Mesenchymal stem cell (in vitro differentiated cells and primary cell): Measurements from ENCODE around the gene CERS6.

Experiments
- DNase-seq: peaks from one replicate; pipeline ENCODE4 v3.0.0-alpha.2; 2013
- H2AFZ ChIP-seq: one replicate; pipeline ENCODE4 v1.6.1; 2013; ENCODE audit warnings: low read depth, mild to moderate bottlenecking, control low read depth, inconsistent platforms, low read length, moderate library complexity
- H2AK5ac ChIP-seq: 2 replicates; pipeline ENCODE4 v1.6.1; 2013; ENCODE audit warnings: low read length, moderate library complexity, mild to moderate bottlenecking, inconsistent platforms; ENCODE audit not compliant: severe bottlenecking
- H2BK120ac ChIP-seq: one replicate; pipeline ENCODE4 v1.6.1; 2013; ENCODE audit warnings: low read depth, mild to moderate bottlenecking, inconsistent platforms, low read length, moderate library complexity
- H2BK12ac ChIP-seq, 2 experiments: one replicate each; pipeline ENCODE4 v1.6.1; 2013; ENCODE audit warnings: inconsistent platforms in 2 of 2, low read length in 2 of 2, mild to moderate bottlenecking in 2 of 2, moderate library complexity in 2 of 2, control low read depth in 1 of 2
- H2BK15ac ChIP-seq: one replicate; pipeline ENCODE4 v1.6.1; 2013; ENCODE audit warnings: mild to moderate bottlenecking, low read depth, inconsistent platforms; ENCODE audit not compliant: poor library complexity, severe bottlenecking
- H2BK5ac ChIP-seq: 2 replicates; pipeline ENCODE4 v1.6.1; 2013; ENCODE audit warnings: low read depth, mild to moderate bottlenecking, low read length, control low read depth, inconsistent platforms; ENCODE audit not compliant: poor library complexity, severe bottlenecking
- H3K14ac ChIP-seq, 2 experiments: one replicate each; pipeline ENCODE4 v1.6.1; 2013; ENCODE audit warnings: inconsistent platforms in 2 of 2, low read length in 2 of 2, control low read depth in 1 of 2, mild to moderate bottlenecking in 1 of 2, moderate library complexity in 1 of 2
- H3K18ac ChIP-seq, 2 experiments: one replicate each; pipeline ENCODE4 v1.6.1; 2013; ENCODE audit warnings: inconsistent platforms in 2 of 2, low read length in 2 of 2, control low read depth in 1 of 2, low read depth in 1 of 2, mild to moderate bottlenecking in 1 of 2
- H3K23ac ChIP-seq, 2 experiments: one replicate each; pipeline ENCODE4 v1.6.1; 2013; ENCODE audit warnings: inconsistent platforms in 2 of 2, low read length in 2 of 2, mild to moderate bottlenecking in 2 of 2, moderate library complexity in 2 of 2, control low read depth in 1 of 2
- H3K27ac ChIP-seq: 2 replicates; pipeline ENCODE4 v1.5.1; 2013; ENCODE audit warnings: mild to moderate bottlenecking, moderate library complexity, low read length, control low read depth, inconsistent platforms; ENCODE audit not compliant: poor library complexity, severe bottlenecking
- H3K27me3 ChIP-seq, 2 experiments: 2 replicates each; pipeline versions ENCODE4 v1.6.1 to v1.7.0; 2013; ENCODE audit warnings: low read length in 2 of 2, mild to moderate bottlenecking in 2 of 2, moderate library complexity in 2 of 2, control low read depth in 1 of 2, inconsistent platforms in 1 of 2; ENCODE audit not compliant: control insufficient read depth in 1 of 2, insufficient read depth in 1 of 2
- H3K36me3 ChIP-seq, 2 experiments: 2 replicates each; pipeline versions ENCODE4 v1.6.1 to v1.7.0; 2013; ENCODE audit warnings: low read length in 2 of 2, control low read depth in 1 of 2, inconsistent platforms in 1 of 2, low read depth in 1 of 2, mild to moderate bottlenecking in 1 of 2; ENCODE audit not compliant: insufficient read depth in 2 of 2, control insufficient read depth in 1 of 2
- H3K4ac ChIP-seq, 2 experiments: one replicate each; pipeline ENCODE4 v1.6.1; 2013; ENCODE audit warnings: inconsistent platforms in 2 of 2, low read length in 2 of 2, mild to moderate bottlenecking in 2 of 2, moderate library complexity in 2 of 2, control low read depth in 1 of 2, low read depth in 1 of 2
- H3K4me1 ChIP-seq: 2 replicates; pipeline ENCODE4 v1.6.1; 2013; ENCODE audit warnings: low read depth, low read length, control low read depth; ENCODE audit not compliant: control insufficient read depth, insufficient read depth
- H3K4me2 ChIP-seq: 2 replicates; pipeline ENCODE4 v1.6.1; 2013; ENCODE audit warnings: low read length, mild to moderate bottlenecking, inconsistent platforms; ENCODE audit not compliant: poor library complexity, severe bottlenecking
- H3K4me3 ChIP-seq, 2 experiments: 2 replicates each; pipeline versions ENCODE4 v1.5.1 to v1.7.0; 2013; ENCODE audit warnings: low read length in 2 of 2, mild to moderate bottlenecking in 2 of 2, control low read depth in 1 of 2, low read depth in 1 of 2; ENCODE audit not compliant: insufficient read depth in 1 of 2
- H3K79me1 ChIP-seq: replicated peaks from 2 replicates; pipeline ENCODE4 v1.6.1; 2013; ENCODE audit warnings: mild to moderate bottlenecking, control low read depth, low read length, inconsistent platforms; ENCODE audit not compliant: poor library complexity, severe bottlenecking
- H3K9ac ChIP-seq: 2 replicates; pipeline ENCODE4 v1.7.0; 2013; ENCODE audit warnings: mild to moderate bottlenecking, low read length, moderate library complexity
- H3K9me3 ChIP-seq: 2 replicates; pipeline ENCODE4 v1.7.0; 2013; ENCODE audit warnings: mild to moderate bottlenecking, low read length; ENCODE audit not compliant: control insufficient read depth
- H4K8ac ChIP-seq: one replicate; pipeline ENCODE4 v1.6.1; 2013; ENCODE audit warnings: inconsistent platforms, mild to moderate bottlenecking, low read length, moderate library complexity
- H4K91ac ChIP-seq: one replicate; pipeline ENCODE4 v1.6.1; 2013; ENCODE audit warnings: mild to moderate bottlenecking, low read length, inconsistent platforms
- WGBS: methylation state at CpG from one replicate; pipeline ENCODE4 v1.1.7; 2013; ENCODE audit warnings: mixed read lengths; 5-methylcytosine and 5-hydroxymethylcytosine counted together

The CERS6 gene

DNA sequence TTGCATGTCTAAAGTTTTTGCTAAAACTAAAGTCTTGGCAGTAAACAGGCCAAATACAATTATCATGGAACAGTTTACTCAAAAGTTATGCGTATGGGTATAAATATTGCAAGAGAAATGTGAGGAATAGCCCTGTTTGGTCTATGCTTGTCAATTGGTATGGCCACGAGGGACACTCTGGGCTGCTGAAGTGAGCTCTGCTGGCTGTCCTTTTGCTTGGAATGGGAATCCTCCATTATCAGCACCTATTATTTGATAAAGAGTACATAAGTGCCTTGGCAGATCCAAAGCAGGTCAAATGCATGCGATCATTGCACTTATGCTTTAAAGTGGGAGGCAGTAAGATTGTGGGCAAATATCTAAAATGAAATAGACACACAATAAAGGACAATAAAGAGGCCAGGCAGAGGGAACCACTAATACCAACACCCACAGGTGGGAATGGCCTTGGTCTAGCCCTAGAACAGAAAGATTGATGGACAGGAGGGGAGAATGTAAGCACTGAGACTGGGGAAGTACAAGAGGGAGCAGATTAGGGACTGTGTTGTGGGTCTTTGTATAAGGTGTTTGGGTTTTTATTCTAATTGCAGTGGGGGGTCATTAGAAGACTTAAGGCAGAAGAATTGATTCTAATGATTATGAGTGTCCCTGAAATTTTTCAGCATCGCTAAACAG lies 286.3 kb downstream of the CERS6 start:
- H3K27ac ChIP-seq: no peak overlapping the region
- H3K4me2 ChIP-seq: no peak overlapping the region
- H3K18ac ChIP-seq: no peak overlapping the region
- WGBS: 96% methylated on average over 3 of the region's 4 CpGs
- H3K14ac ChIP-seq: no peak overlapping the region
- H2BK120ac ChIP-seq: no peak overlapping the region
- H2BK12ac ChIP-seq: no peak overlapping the region
- no peak overlapping the region for H3K23ac ChIP-seq
- no peaks in the 10 kb centered on the region for H3K27me3 ChIP-seq
- H3K79me1 ChIP-seq: peaks cover 3% of the 10 kb centered on the region
- H2AK5ac ChIP-seq: no peak overlapping the region
- no peak overlapping the region for H4K91ac ChIP-seq
- no peaks in the 10 kb centered on the region for H3K9me3 ChIP-seq
- H2BK5ac ChIP-seq: no peak overlapping the region
- H3K9ac ChIP-seq: no peak overlapping the region
- no peak overlapping the region for H2BK15ac ChIP-seq
- DNase-seq: no peak
- peaks cover 0 to 3% of the 10 kb centered on the region in 2 experiments for H3K36me3 ChIP-seq
- no peak overlapping the region for H4K8ac ChIP-seq
- no peak overlapping the region for H3K4me3 ChIP-seq
- no peak overlapping the region for H2AFZ ChIP-seq
- no peaks in the 10 kb centered on the region for H3K4me1 ChIP-seq
- no peak overlapping the region for H3K4ac ChIP-seq

DNA sequence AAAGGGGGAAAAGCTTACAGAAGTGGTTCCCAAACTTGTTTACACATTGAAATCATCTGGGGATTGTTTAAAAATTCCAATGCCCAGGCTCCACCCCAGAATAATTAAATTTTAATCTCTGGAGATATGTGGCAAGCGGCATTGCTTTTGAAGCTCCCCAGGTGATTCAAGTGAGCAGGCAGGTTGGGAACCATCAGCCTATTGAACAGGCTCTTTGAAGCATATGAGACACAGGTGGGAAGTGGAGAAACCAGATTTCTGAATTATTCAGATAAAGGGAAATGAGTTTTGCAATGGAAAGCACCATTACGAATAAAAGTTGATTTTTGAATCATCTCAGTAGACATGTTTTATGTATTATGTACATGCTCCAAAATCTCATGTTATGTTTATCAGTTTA lies 288.8 kb downstream of the CERS6 start:
- WGBS: 100% methylated on average over 1 of the region's 2 CpGs
- no peak overlapping the region for H3K4ac ChIP-seq

DNA sequence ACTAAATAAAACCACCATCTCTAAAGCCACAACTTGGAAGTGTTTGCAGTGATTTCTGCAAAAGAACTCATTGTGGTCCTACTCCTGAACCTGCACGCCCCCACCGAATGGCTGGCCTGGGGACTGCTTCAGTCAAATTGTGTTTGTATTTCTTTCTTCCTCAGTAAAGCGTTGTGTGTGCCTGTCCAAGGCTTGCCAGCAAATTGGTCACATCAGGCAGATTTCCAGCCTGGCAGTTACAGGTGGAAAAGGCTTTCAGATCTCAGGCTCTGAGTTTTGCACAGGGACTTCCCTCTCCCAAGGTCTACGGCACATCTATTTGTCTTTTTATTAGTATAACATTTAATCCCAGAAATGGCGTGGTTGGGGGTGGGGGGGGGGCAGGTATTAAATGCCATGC lies 292.4 kb downstream of the CERS6 start:
- Histone ChIP-seq H3K79me1 (peaks cover 3% of the 10 kb centered on the region), H3K9ac (no peak overlapping the region), H3K36me3 (peaks cover 0 to 3% of the 10 kb centered on the region in 2 experiments), H2BK15ac (no peak overlapping the region), H3K9me3 (no peaks in the 10 kb centered on the region), H3K4me2 (no peak overlapping the region), H4K91ac (no peak overlapping the region), H2BK12ac (no peak overlapping the region), H2AFZ (no peak overlapping the region), H3K4me3 (no peak overlapping the region), H4K8ac (no peak overlapping the region), H3K4ac (no peak overlapping the region), H2BK120ac (no peak overlapping the region), H3K18ac (no peak overlapping the region), H3K23ac (no peak overlapping the region), H3K14ac (no peak overlapping the region), H2AK5ac (no peak overlapping the region), H3K27ac (no peak overlapping the region), H3K27me3 (no peaks in the 10 kb centered on the region), H2BK5ac (no peak overlapping the region), H3K4me1 (no peaks in the 10 kb centered on the region)
- 94% methylated on average over 3 of the region's 5 CpGs for WGBS
- DNase-seq: no peak

More for the DNA sequence above, 288.8 kb downstream of the CERS6 start:
- Histone ChIP-seq H3K4me1 (no peaks in the 10 kb centered on the region), H3K9me3 (no peaks in the 10 kb centered on the region), H4K91ac (no peak overlapping the region), H3K14ac (no peak overlapping the region), H2BK15ac (no peak overlapping the region), H2AFZ (no peak overlapping the region), H4K8ac (no peak overlapping the region), H3K36me3 (peaks cover 0 to 3% of the 10 kb centered on the region in 2 experiments), H3K23ac (no peak overlapping the region), H2BK120ac (no peak overlapping the region), H3K18ac (no peak overlapping the region), H2BK5ac (no peak overlapping the region), H3K9ac (no peak overlapping the region), H3K27me3 (no peaks in the 10 kb centered on the region), H3K79me1 (peaks cover 3% of the 10 kb centered on the region), H2AK5ac (no peak overlapping the region), H3K27ac (no peak overlapping the region), H3K4me2 (no peak overlapping the region), H3K4me3 (no peak overlapping the region), H2BK12ac (no peak overlapping the region)
- no peak for DNase-seq

DNA sequence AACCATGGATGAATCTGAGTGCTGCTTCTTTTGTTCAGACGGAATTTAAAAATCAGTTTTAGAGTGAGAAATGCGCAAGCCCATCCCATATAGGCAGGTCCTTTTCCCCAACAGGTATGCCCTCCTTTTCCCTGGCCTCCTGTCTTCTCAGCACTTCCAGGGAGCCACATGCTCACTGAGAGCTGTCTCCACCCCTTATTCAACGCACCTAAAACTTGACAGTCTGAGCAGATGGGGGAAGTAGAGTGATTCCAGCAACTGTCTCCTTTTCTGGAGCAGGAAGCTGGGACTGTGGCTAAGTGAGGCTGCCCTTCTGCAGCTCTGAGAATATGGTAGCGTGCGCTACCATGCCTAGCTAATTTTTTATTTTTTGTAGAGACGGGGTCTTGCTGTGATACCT lies 293.2 kb downstream of the CERS6 start:
- no peak overlapping the region for H2AK5ac ChIP-seq
- no peaks in the 10 kb centered on the region for H3K27me3 ChIP-seq
- H4K8ac ChIP-seq: no peak overlapping the region
- no peak overlapping the region for H3K27ac ChIP-seq
- no peak overlapping the region for H2BK12ac ChIP-seq
- peaks cover 0 to 3% of the 10 kb centered on the region in 2 experiments for H3K36me3 ChIP-seq
- H3K4me1 ChIP-seq: no peaks in the 10 kb centered on the region
- WGBS: 86% methylated on average over 6 of the region's 6 CpGs
- H3K4me2 ChIP-seq: no peak overlapping the region
- no peak for DNase-seq
- no peak overlapping the region for H3K14ac ChIP-seq
- H3K79me1 ChIP-seq: peaks cover 3% of the 10 kb centered on the region
- H3K9ac ChIP-seq: no peak overlapping the region
- H3K4ac ChIP-seq: no peak overlapping the region
- H3K18ac ChIP-seq: peak overlapping the region in 1 of 2 experiments; percentile 30
- H3K23ac ChIP-seq: no peak overlapping the region
- no peak overlapping the region for H2AFZ ChIP-seq
- no peak overlapping the region for H2BK5ac ChIP-seq
- no peak overlapping the region for H3K4me3 ChIP-seq
- H2BK120ac ChIP-seq: peak overlapping the region; percentile 5
- no peaks in the 10 kb centered on the region for H3K9me3 ChIP-seq
- no peak overlapping the region for H4K91ac ChIP-seq
- H2BK15ac ChIP-seq: no peak overlapping the region
